IPS-18a (cell line): Measurements from ENCODE around the gene NEU3.
A peak's percentile ranks its signal among the peaks of the same experiment; 100 is the strongest.

Experiments used
- H3K27ac ChIP-seq: one replicate; pipeline ENCODE4 v1.5.1; 2013; ENCODE audit warnings: low read length
- H3K27me3 ChIP-seq: one replicate; pipeline ENCODE4 v1.6.1; 2013; ENCODE audit warnings: mild to moderate bottlenecking, low read length; ENCODE audit not compliant: control insufficient read depth, insufficient read depth
- H3K36me3 ChIP-seq: one replicate; pipeline ENCODE4 v1.6.1; 2013; ENCODE audit warnings: low read depth, low read length; ENCODE audit not compliant: control insufficient read depth
- H3K4me1 ChIP-seq: one replicate; pipeline ENCODE4 v1.6.1; 2013; ENCODE audit warnings: low read depth, low read length; ENCODE audit not compliant: control insufficient read depth
- H3K4me3 ChIP-seq: one replicate; pipeline ENCODE4 v1.5.1; 2013; ENCODE audit warnings: low read length
- H3K9ac ChIP-seq: one replicate; pipeline ENCODE4 v1.6.1; 2013; ENCODE audit warnings: mild to moderate bottlenecking, low read length, moderate library complexity
- H3K9me3 ChIP-seq: one replicate; pipeline ENCODE4 v1.6.1; 2013; ENCODE audit warnings: low read depth, low read length; ENCODE audit not compliant: control insufficient read depth

The NEU3 gene

GRCh38 chr11:74988541-74989259 is at the start of gene NEU3:
TSS of gene NEU3 (plus strand) at chr11:74988933. CDS start at chr11:74989061, 128 bp downstream.
- Histone ChIP-seq H3K9ac (peak within 1 kb of the TSS; percentile 75), H3K4me3 (peak within 1 kb of the TSS; percentile 87), H3K4me1 (no peaks in the 10 kb centered on the region), H3K36me3 (no peaks in the 10 kb centered on the region), H3K27me3 (no peaks in the 10 kb centered on the region), H3K9me3 (no peaks in the 10 kb centered on the region), H3K27ac (peak within 1 kb of the TSS; percentile 64)

GRCh38 chr11:74941492-74941891 is 47.2 kb upstream of the NEU3 start:
- no peak overlapping the region for H3K9ac ChIP-seq
- H3K36me3 ChIP-seq: no peaks in the 10 kb centered on the region
- H3K4me1 ChIP-seq: no peaks in the 10 kb centered on the region
- no peak overlapping the region for H3K27ac ChIP-seq
- no peaks in the 10 kb centered on the region for H3K27me3 ChIP-seq
- H3K9me3 ChIP-seq: no peaks in the 10 kb centered on the region
- H3K4me3 ChIP-seq: no peak overlapping the region

GRCh38 chr11:74942073-74942759 is 46.5 kb upstream of the NEU3 start:
- no peak overlapping the region for H3K9ac ChIP-seq
- no peak overlapping the region for H3K4me3 ChIP-seq
- no peaks in the 10 kb centered on the region for H3K27me3 ChIP-seq
- no peaks in the 10 kb centered on the region for H3K4me1 ChIP-seq
- H3K9me3 ChIP-seq: no peaks in the 10 kb centered on the region
- H3K27ac ChIP-seq: no peak overlapping the region
- H3K36me3 ChIP-seq: no peaks in the 10 kb centered on the region

- peaks cover 6% of the 10 kb centered on the region for H3K36me3 ChIP-seq
- peak overlapping the region; percentile 47 for H3K27ac ChIP-seq
- peaks cover 7% of the 10 kb centered on the region for H3K4me1 ChIP-seq
- no peaks in the 10 kb centered on the region for H3K27me3 ChIP-seq
- H3K9me3 ChIP-seq: no peaks in the 10 kb centered on the region
- peak overlapping the region; percentile 90 for H3K9ac ChIP-seq
- H3K4me3 ChIP-seq: peak overlapping the region; percentile 88
Measured at GRCh38 chr11:74948546-74948897, 40.2 kb upstream of the NEU3 start.

GRCh38 chr11:74948898-74949752 is 39.6 kb upstream of the NEU3 start, which contains the start of the genes SPCS2 and XRRA1:
TSS of gene SPCS2 (plus strand) at chr11:74949266. CDS start at chr11:74949286, 20 bp downstream.
TSS of gene XRRA1 (minus strand) at chr11:74949091. CDS start at chr11:74940878, 8,213 bp downstream.
- peaks cover 6% of the 10 kb centered on the region for H3K36me3 ChIP-seq
- no peaks in the 10 kb centered on the region for H3K9me3 ChIP-seq
- peaks cover 7% of the 10 kb centered on the region for H3K4me1 ChIP-seq
- H3K27ac ChIP-seq: peak within 1 kb of the TSS; percentile 68
- peak within 1 kb of the TSS; percentile 88 for H3K4me3 ChIP-seq
- peak within 1 kb of the TSS; percentile 90 for H3K9ac ChIP-seq
- H3K27me3 ChIP-seq: no peaks in the 10 kb centered on the region

GRCh38 chr11:74949753-74950137 is 39.0 kb upstream of the NEU3 start:
- Histone ChIP-seq H3K36me3 (peaks cover 6% of the 10 kb centered on the region), H3K9me3 (no peaks in the 10 kb centered on the region), H3K9ac (peak overlapping the region; percentile 90), H3K27me3 (no peaks in the 10 kb centered on the region), H3K4me3 (peak overlapping the region; percentile 88), H3K27ac (peak overlapping the region; percentile 68), H3K4me1 (peaks cover 7% of the 10 kb centered on the region)

GRCh38 chr11:74950374-74950969 is 38.3 kb upstream of the NEU3 start:
- H3K9me3 ChIP-seq: no peaks in the 10 kb centered on the region
- peak overlapping the region; percentile 90 for H3K9ac ChIP-seq
- no peaks in the 10 kb centered on the region for H3K27me3 ChIP-seq
- no peak overlapping the region for H3K27ac ChIP-seq
- H3K4me1 ChIP-seq: peaks cover 7% of the 10 kb centered on the region
- H3K4me3 ChIP-seq: peak overlapping the region; percentile 88
- peaks cover 6% of the 10 kb centered on the region for H3K36me3 ChIP-seq

- no peak overlapping the region for H3K4me3 ChIP-seq
- H3K36me3 ChIP-seq: peaks cover 6% of the 10 kb centered on the region
- no peaks in the 10 kb centered on the region for H3K9me3 ChIP-seq
- no peaks in the 10 kb centered on the region for H3K27me3 ChIP-seq
- no peak overlapping the region for H3K27ac ChIP-seq
- peaks cover 7% of the 10 kb centered on the region for H3K4me1 ChIP-seq
- no peak overlapping the region for H3K9ac ChIP-seq
Measured at GRCh38 chr11:74951226-74951625, 37.5 kb upstream of the NEU3 start.

- Histone ChIP-seq H3K4me3 (no peak overlapping the region), H3K9me3 (no peaks in the 10 kb centered on the region), H3K9ac (no peak overlapping the region), H3K27ac (no peak overlapping the region), H3K27me3 (no peaks in the 10 kb centered on the region), H3K36me3 (peaks cover 6% of the 10 kb centered on the region), H3K4me1 (peaks cover 7% of the 10 kb centered on the region)
Measured at GRCh38 chr11:74952752-74953151, 36.0 kb upstream of the NEU3 start.

GRCh38 chr11:74953451-74953850 is 35.3 kb upstream of the NEU3 start:
- no peak overlapping the region for H3K9ac ChIP-seq
- no peak overlapping the region for H3K4me3 ChIP-seq
- H3K27me3 ChIP-seq: no peaks in the 10 kb centered on the region
- no peak overlapping the region for H3K27ac ChIP-seq
- no peaks in the 10 kb centered on the region for H3K9me3 ChIP-seq
- peaks cover 2% of the 10 kb centered on the region for H3K4me1 ChIP-seq
- H3K36me3 ChIP-seq: peaks cover 6% of the 10 kb centered on the region

- no peaks in the 10 kb centered on the region for H3K4me1 ChIP-seq
- no peak overlapping the region for H3K4me3 ChIP-seq
Measured at GRCh38 chr11:74954199-74954598, 34.5 kb upstream of the NEU3 start.

More at GRCh38 chr11:74954199-74954598, 34.5 kb upstream of the NEU3 start:
- Histone ChIP-seq H3K27ac (no peak overlapping the region), H3K36me3 (peaks cover 10% of the 10 kb centered on the region), H3K9ac (no peak overlapping the region), H3K9me3 (no peaks in the 10 kb centered on the region), H3K27me3 (no peaks in the 10 kb centered on the region)
